ENCODE data around the gene FGD5.

Gene FGD5

DNA sequence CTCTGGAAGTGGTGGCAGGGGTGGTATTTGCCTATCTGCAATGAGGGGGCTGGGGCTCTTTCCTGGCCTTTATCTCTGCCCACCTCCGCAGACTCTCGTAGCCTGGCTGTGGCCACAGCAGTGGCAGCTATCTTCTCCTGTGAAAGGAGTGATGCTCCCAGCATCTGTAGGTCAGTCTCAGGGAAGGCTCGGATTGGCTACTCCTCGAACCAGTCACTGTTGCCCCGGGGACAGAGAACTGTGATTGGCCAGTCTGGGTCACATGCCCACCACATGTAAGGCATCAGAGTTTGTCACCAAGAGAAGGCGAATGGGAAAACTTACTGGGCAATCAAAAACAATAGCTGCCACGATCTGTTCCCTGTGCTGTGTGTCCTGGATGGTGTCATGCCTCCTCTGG, 30.1 kb upstream of the FGD5 start:
- no peak for DNase-seq

DNA sequence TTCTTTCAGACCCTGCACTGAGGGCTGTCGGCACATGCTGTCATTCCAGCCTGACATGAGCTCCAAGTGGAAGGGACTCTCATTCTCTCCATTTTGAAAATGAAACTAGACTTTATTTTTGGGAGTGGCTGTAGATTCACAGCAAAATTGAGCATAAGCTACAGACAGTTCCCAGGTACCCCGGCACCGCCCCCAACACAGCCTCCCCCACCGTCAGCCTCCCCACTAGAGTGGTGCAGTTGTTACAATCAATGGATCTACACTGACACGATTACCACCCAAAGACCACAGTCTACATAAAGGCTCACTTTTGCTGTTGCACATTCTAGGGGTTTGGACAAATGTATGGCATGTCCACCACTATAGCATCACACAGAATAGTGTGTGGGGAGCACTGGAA, 29.5 kb upstream of the FGD5 start:
- no peak for DNase-seq

DNA sequence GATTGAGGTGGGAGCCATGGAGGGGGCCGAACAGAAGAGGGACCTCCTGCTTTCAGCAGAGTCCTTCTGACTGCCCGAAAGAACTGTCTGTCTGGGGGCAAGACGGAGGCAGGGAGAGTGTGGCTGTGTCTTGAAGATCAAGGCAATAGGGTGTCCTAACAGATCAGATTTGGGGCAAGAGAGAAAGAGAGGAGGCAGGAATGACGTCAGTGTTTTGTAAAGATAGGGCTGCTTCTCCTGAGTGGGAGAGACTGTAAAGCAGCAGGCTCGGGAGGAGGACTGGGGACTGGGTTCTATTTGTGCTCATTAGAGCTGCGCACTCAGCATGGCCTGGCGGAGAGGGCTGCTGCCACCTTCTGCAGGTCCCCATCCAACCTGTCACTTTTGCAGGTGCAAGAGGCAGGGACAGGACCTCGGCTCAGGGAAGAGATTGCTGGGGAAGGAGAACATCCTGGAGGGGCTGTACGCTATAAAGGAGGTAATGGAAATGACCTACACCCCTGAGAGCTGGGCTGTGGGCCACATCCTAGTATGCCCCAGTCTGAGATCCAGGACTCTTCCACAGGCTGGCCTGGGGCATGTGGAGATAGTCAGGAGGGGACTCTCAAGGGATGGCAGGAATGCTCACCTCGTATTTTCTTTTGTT, 29.0 kb upstream of the FGD5 start:
- DNase-seq, result no peak

DNA sequence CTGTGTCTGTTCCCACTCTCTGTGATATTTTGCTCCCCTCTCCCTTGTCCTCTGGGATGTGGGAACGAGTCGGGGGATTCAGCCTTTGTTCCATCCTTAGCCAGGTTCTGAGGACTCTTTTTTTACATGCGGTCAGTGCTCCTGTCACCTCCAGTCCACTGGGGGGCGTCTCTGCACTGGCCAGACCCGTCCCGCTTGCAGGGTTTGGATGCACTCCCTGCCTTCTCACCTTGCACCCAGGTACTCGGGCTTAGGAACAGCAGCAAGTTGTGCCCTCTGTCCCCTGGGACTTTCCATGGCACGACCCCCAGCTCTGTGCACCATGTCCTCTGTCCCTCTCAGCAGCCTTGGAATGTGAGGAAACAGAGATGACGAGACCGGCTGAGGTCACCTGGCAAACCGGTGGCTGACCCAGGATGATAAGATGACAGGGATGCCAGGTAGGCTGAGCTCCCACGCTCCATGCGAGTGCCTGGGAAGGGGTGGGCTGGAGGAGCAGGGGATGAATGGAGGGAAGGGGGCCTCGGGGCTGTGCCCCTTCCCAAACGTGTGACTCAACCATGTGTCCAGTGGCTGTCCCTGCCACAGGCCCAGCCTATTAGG, 27.3 kb upstream of the FGD5 start:
- no peak for DNase-seq

DNA sequence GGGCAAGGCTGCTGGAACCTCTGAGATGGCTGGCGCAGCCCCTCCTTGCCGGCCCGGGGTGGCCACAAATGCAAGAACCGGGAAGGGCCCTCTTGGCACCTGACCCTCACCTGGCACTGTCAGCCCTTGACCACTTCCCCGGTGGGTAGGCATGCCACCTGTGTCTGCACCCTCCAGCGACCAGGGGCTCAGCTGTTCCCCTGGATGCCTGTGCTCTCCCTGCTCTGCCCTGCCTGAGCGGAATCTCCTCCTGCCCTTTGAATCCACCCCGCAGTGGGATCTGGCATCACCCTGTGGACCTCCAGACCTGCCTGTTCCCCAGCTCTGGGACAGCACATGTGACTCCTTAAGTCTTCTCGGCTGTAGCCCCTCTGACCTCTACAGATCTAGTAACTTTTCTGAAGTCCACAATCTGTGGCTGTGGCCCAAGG, 26.1 kb upstream of the FGD5 start:
- DNase-seq, result no peak

DNA sequence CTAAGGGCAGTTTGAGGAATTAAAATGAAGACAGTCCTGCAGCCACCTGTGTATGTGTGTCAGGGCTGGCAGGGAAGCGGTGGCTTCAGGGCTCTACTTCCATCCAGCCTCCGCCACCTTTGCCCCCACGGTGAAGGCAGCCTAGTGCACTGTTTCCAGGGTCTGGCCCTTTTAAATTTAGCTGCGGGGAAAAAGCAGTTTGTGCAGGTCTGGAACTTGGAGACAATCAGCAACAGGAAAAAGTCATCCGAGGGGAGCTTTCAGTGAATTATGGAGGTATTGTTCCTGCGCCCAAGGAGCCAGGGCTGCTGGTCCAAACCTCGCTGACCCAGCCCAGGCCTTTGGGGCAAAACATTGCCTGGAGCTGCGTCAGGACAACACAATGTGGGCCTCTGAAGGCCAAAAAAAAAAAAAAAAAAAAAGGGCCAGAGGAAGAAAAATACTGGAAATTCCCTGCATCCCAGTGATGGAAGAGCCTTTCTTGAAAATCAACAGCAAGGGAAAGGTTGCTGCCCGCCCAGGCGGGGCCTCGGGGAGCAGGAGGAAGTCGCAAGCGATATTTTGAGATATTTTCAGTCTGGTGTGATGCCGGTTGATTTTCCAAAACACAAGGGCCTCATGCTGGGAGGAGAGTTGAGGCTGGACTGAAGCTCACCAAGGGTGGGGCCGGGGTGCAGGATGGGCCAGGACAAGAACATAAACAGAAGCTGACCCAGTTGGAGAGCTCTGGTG, 25.5 kb upstream of the FGD5 start:
- DNase-seq, result no peak

DNA sequence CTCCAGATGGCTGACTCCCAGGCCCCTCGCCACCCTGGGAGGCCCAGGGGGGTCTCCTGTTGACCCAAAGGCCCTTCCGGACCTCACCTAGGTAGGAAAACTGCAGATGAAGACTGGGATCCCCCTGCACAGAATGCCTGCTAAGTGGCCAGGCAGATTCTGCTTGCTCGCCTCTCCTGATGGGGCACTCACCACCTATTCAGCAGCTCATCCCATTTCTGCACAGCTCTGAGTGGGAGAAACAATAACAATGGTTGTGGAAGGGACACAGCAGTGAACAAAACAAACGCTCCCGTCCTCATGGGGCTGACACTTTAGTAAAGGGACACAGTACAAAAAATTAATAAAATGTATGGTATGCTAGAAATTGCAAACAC, 24.9 kb upstream of the FGD5 start:
- no peak for DNase-seq

DNA sequence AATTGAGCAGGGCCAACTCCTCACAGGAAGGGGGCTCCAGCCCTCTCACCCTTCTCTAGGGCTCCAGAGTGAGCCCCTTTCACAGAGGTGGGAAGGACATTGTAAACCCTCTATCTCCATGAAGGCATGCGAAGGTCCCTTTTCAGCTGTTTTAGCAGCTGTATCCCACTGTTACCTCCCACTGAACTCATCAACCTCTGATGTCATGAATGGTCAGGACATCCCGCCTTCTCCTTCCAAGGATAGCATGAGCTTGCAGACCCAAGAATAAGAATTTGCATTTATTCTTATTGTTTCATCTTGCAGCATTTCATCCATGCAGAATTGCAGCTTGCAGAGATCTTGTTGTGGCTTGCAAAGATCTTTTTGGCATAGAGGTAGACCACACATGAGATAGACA, 24.3 kb upstream of the FGD5 start:
- no peak for DNase-seq

DNA sequence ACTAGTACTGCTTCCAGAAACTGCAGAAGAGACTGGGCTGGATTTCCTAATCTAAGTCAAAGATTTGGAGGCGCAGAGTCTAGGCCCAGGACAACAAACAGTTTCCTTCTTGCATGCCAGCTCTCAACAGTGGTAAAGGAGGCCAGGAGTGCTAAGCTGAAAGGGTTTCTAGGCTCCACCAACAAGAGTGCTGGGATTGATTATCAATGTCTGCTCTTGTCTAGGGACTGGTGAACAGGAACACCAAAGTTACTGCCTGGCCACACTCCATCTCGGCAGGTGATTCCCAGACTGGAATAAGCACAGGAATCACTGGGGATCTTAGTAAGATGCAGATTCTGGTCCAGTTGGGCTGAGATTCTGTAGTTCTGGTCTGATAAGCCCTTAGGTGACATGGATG, 22.8 kb upstream of the FGD5 start:
- DNase-seq, result no peak

DNA sequence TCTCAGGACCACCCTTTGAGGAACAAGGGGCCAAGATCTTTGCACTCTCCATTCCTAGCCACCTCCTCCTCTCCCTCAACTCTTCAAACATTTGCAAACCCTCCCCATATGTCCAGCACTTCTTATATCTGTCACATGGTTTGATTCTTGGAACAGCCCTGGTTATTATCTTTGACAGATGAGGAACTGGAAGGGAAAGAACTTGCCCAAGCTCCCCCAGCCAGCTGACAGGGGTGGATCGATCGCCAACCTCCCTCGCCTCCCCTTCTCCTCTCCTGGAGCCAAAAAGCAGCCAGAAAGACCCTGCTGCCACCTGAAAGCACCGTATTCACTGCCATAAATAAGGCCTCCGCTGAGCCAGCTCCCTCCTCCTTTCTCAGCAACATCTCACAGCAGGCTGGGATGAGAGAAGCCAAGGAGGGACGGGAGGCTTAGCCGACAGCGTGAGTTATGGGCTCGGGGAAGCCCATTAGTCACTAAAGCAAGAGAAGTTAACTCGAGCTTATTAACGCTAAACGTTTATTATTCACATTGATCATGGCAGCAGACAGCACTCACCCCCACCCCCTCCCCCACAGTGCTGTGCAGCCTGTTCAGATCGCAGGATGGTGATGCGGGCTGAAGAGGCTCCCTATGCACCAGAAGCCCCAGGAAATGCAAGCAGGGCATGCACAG, 22.2 kb upstream of the FGD5 start:
- DNase-seq, result no peak

DNA sequence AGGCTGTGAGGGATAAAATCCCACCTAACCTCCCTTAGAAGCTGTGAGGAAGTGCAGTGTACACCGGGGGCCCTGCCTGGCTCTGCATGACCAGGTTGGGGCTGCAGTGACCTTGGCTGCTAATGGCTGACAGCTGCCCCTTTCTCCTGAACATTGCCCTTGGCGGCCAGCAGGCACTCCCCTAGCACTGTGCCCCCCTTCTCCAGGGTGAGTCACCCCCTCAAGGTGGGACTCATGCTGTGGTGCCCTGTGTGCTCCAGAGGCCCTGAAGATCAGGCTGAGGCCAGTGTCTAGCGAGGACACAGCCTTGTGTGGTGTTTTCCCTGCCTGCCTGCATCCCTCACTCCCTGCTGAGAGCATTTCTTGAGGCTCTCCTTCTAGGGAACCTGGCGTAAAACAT, 21.0 kb upstream of the FGD5 start:
- no peak for DNase-seq

DNA sequence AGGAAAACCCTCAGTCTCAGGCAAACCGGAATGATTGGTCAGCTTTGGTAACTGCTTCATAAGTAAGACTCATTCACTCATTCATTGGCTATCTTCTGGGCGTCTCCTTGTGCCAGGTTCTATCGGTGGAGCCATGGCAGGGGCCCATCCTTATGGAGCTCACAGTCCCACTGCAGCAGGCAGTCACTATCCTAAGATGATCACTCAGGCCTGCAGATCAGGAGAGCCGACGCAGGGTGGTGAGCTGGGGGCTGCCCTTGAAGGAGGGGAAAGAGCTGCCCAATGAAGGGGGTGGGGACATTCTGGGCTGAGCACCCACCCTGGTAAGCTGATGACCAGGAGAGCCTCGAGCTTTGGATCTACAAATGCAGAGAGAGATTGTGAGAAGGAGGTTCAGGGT, 20.5 kb upstream of the FGD5 start:
- DNase-seq, result no peak

DNA sequence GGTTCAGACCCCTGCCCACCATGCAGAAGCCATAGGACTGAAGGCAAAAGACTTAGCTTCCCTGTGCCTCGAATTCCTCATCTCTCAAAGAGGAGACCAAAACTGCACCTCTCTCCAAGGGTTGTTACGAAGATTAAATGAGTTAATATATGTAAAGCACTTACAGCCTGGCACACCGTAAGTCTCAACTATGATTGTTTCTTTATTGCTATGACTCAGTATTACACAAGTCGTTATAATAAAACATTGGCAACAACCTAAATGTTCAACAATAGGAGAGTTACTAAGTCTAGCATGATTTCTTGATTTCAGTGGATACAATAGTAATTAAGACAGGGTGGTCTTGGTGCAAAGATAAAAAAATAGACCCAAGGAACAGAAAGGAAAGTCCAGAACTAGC, 19.6 kb upstream of the FGD5 start:
- no peak for DNase-seq

DNA sequence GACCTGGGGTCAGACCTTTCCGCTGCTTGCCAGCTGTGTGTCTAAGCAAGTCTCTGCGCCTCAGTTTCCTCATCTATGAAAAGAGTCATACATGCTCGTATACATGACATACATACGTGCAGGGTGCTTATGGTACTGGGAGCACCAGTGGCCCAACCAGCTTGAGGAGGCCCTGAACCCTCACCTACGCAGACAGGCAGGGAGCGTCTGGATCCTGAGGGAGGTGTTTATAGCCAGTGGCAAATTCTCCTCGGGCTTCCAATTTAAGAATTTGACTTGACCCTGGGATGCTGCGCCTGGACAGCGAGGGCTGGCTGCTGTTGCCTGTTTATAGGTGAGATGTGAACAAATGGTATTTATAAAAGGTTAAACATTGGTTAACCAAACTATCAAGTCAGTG, 17.7 kb upstream of the FGD5 start:
- DNase-seq, result no peak

DNA sequence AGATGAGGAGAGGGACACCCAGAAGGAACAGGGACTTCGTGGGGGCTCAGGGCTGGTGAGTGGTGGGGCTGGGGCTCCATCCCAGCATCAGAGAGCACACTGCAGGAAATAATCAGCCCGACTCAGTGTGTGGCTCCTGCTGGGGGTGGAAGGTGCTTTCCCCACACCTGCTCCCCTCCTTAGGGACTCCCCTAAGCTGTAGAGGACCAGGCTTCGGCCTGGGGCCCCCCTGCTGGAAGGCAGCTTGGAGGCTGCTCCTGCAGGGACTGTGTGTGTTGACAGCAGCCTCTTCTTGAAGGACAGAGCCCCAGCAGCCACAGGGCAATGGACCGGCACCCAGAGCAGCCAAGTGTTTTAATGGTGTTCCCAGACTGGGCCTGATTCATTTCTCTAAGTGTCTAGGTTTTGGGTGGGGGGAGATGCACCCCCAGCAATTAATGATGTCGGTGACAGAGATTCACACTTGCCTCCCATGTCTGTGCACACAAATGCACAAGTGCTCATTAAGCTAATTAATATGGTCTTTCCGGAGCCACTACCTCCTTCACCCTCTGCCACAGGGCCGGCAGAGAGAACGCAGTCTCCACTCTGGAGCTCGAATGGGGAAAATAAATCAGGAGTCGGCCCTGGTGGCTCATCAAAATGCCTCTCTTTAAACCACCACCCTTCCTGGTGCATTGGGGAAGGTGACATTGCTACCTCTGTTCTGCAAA, 16.9 kb upstream of the FGD5 start:
- DNase-seq, result no peak

DNA sequence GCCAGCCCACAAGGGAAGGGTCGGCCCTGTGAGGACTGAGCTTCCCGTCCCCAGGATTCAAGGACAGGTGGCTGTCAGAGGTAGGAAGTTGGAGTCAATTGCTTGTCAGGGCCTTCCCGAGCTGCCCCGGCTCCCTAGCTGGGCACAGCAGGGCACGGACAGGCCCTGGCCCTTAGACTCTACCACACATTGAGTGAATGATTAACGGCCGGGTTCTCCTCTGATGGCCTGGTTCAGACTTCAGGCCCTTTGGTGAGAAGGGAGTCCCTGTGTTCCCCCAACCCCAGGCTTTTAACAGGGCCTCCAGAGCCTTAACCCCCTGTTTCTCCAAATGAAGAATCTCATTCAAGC, 16.4 kb upstream of the FGD5 start:
- DNase-seq, result no peak

DNA sequence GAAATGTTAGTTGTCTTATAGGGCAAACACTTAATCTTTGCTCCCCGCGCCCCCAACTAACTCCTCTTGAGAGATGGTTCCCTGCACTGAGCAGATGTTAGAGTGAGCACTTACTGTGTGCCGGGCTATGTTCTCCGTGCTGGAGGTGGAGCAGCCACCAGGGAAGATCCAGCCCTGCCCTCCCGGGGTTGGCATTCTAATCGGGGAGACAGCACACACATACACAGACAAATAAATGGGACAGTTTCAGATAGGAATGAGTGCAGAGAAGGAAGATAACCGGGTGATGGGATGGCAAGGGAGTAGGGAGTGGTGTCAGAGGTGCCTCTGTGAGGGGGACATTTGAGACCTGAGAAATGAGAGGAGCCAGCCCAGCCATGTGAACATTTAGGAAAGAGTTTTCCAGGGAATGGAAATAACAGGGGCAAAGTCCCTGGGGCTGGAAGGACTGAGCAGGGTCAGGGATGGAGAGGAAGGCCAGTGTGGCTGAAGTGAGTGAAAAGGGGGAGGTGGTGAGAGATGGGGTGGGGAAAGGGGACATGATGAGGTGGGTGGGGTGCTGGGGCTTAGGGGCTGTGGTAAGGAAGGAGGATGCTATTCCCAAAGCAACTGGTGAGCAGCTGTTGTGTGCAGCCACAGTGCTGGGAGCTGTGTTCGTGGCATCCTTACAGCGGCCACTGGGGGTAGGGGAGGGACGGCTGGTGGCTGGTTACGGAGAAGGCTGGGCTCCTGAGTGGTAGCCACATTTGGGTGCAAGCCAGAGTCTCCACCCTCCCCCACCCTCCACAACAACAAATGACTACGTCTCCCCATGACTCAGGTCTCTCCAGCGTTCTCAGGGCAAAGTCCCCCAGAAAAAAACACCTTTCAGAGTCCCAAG, 15.4 kb upstream of the FGD5 start:
- DNase-seq, result no peak

DNA sequence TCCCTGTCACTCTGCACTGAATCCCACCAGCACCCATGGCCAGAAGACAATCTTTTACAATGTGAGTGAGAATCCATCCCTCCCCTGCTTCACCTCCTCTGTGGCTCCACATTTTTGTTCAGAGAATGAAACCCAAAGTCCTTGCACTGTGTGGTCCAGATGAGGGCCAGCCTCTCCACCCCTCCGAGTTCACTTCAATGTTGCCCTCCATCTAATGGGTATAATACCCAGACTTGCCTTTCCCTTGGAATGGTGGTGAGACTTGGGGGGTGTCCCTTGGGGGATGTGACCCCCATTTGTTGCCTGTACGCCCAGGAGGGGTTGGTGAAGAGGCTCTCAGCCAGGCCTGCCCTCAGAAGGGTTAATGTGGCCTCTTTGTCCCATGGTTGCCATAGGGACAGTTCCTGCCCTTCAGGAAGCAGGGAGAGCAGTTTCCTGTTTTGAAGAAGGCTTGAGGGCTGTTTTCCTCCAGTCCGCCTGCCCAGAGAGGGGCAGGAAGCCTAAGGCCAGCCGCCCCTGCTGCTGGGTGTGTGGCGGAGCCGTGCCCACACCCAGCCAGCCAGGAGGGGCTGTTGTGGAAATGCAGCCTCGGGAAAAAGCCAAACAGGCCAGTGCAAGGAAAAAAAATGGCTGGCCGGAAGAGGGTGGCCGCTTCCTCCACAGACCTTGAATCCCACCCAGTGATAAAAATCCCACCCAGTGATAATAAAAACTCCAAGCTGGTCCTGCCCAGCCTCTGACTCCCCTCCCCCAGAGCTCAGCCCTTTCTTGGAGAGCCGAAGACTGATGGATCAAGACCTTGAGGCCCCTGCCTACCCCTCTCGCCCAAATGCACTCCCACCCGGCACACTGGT, 14.6 kb upstream of the FGD5 start:
- DNase-seq, result no peak

DNA sequence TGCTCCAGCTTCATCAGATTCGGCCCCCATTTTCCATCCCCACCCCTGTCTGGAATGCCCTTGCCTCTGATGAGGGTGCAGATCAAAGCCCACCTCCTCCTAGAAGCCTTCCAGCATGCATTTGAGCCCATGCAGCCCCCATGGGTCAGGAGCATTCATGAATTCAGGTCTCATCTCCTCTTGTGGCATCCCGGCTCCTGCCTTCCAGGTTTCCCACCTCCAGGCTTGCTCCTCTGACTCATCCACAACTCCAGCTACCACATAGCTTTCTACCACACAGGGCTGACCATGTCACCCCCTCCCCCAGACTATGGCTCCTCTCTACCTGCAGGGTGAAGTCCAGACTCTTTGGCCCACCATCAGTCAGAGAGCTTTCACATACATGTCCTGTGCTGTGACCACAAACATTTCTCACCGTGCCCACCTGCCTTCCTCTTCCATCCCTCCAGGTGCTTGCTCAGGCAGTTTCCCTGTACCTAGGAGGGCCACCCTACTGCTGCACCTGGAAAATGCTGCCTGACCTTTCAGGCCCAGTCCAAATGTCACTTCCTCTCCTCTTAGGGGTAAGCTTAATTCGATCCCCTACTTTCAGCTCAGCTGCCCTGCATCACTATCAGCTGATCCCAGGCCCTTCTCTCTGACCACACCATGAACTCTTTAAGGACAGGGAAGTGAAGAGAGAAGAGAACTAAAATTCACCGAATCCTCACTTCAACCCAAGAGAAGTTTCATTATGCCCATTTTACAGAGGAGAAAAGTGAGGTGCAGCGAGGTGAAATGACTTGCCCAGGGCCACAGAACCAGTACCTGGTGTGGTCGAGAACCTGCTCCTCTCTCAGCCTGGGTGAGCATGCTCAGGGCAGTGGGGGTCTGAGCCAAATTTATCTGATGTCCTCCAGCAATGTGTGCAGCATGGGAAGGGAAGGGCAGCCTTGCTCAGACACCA, 13.7 kb upstream of the FGD5 start:
- no peak for DNase-seq

DNA sequence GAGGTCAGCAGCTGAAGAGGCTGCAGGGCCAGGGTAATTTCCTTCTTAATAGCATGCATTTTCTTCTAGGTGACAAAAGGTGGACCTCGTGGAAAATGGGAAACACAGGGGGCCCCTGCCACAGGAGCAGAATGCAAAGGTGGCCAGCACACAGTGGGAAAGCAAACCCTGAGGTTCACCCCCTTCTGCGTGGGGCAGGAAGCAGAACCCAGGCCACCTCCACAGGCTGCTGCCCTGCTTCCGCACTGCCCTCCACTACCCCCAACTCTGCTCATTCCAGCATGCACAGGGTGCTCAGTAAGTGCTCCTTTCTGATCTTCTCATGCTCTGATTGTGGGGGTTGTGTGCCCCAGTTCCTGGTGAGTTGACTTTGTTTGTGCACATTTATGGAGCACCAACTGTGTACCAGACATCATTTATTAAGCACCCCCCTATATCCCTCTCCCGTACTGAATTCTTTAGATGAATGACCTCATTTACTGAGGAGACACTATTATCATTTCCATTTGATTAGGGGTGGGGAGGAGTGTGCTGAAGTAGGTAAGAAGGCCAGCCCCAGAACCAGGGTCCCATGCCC, 12.7 kb upstream of the FGD5 start:
- DNase-seq, result no peak

Measured in NCI-H446 treated with DMSO at 0.1 percent for 48 hours (cell line).